ENCODE measurements around the gene AKR1D1. TPM values are rescaled to one million over a fixed set of nuclear protein-coding genes. Genes with fewer than 3 reads are reported as not detected.

AKR1D1 gene
- total RNA-seq, 1 donor from 2014 or later = not detected

DNA sequence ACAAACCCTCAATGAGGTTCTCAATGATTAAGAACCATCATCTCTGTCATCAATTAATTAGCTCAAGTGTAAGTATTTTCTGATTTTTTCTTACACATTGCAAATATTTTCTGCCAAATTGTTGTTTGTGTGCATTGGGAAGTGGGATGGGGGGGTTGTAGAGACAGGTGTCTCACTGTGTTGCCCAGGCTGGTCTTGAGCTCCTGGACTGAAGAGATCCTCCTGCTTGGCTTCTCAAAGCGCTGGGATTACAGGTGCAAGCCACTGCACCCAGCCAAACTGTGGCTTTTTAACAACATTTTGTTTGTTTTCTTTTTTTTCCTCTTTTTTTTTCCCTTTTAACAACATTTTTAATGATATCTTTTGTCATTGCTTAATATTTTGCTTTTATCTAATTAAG, 87.5 kb downstream of the AKR1D1 start:
- no peak overlapping the region for H3K27ac ChIP-seq
- DNase-seq (no peak), ATAC-seq (no peak)
- no peaks in the 10 kb centered on the region for H3K36me3 ChIP-seq
- H3K9me3 ChIP-seq = no peaks in the 10 kb centered on the region
- H3K4me1 ChIP-seq = no peaks in the 10 kb centered on the region
- no peaks in the 10 kb centered on the region for H3K27me3 ChIP-seq
- no peak overlapping the region for H3K4me3 ChIP-seq
- intact Hi-C loops (cut with DNase I) = no loop called here
- TF ChIP-seq CTCF (IDR thresholded peaks at IDR 0.05) = no peak

- Histone ChIP-seq H3K36me3 (no peaks in the 10 kb centered on the region), H3K4me1 (no peaks in the 10 kb centered on the region), H3K27ac (no peak overlapping the region), H3K27me3 (no peaks in the 10 kb centered on the region), H3K9me3 (no peaks in the 10 kb centered on the region), H3K4me3 (no peak overlapping the region)
- intact Hi-C loops (cut with DNase I) = no loop called here
- DNase-seq (no peak), ATAC-seq (no peak)
- no peak for TF ChIP-seq CTCF (IDR thresholded peaks at IDR 0.05)
These were observed 88.5 kb downstream of the AKR1D1 start for GRCh38 chr7:138164804-138165203.

DNA sequence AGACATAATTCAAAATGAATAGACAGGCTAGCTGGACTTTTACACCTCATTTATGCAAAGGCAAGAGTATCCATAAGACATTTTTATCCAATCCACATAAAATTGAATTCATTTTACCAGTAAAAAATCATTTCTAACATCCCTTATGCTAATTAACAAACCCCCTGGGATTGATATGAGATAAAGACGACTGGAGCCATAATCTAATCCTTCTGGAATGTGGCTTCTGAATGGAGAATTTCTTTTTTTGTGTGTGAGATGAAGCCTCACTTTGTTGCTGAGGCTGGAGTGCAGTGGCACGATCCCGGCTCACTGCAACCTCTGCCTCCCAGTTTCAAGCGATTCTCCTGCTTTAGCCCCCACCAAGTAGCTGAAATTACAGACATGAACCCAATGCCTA, 90.4 kb downstream of the AKR1D1 start:
- intact Hi-C loops (cut with DNase I) = no loop called here
- ATAC-seq (no peak), DNase-seq (no peak)
- TF ChIP-seq CTCF (IDR thresholded peaks at IDR 0.05) = no peak
- Histone ChIP-seq H3K4me3 (no peak overlapping the region), H3K27ac (no peak overlapping the region), H3K4me1 (no peaks in the 10 kb centered on the region), H3K36me3 (no peaks in the 10 kb centered on the region), H3K27me3 (no peaks in the 10 kb centered on the region), H3K9me3 (no peaks in the 10 kb centered on the region)

- TF ChIP-seq CTCF (IDR thresholded peaks at IDR 0.05) = no peak
- ATAC-seq (no peak), DNase-seq (no peak)
- Histone ChIP-seq H3K9me3 (no peaks in the 10 kb centered on the region), H3K4me1 (no peaks in the 10 kb centered on the region), H3K36me3 (no peaks in the 10 kb centered on the region), H3K4me3 (no peak overlapping the region), H3K27ac (no peak overlapping the region), H3K27me3 (no peaks in the 10 kb centered on the region)
- intact Hi-C loops (cut with DNase I) = no loop called here
These were observed 91.0 kb downstream of the AKR1D1 start for GRCh38 chr7:138167222-138167621.

DNA sequence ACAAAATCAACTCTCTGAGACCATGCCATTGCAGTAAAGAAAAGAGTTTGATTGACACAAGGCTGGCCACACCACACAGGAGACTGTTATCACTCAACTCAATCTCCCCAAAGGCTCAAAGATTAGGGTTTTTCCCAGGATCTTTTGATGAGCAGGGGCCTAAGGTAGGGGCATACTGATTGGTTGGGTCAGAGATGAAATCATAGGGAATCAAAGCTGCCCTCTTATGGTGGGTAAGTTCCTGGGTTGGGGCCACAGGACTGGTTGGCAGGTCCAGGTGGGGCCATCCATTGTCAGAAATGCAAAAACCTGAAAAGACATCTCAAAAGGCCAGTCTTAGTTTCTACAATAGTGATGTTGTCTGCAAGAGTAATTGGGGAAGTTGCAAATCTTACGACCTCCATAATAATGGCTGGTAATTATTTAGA, 91.6 kb downstream of the AKR1D1 start:
- no peak for TF ChIP-seq CTCF (IDR thresholded peaks at IDR 0.05)
- intact Hi-C loops (cut with DNase I) = no loop called here
- H3K4me3 ChIP-seq = no peak overlapping the region
- no peak overlapping the region for H3K27ac ChIP-seq
- DNase-seq (no peak), ATAC-seq (no peak)
- H3K27me3 ChIP-seq = no peaks in the 10 kb centered on the region
- H3K9me3 ChIP-seq = no peaks in the 10 kb centered on the region
- no peaks in the 10 kb centered on the region for H3K36me3 ChIP-seq
- H3K4me1 ChIP-seq = no peaks in the 10 kb centered on the region

Other genes with a start within 250 kb of the AKR1D1 start
- gene DGKI, start 229.5 kb upstream of the AKR1D1 start, total RNA-seq = 0.67 TPM
- 61.8 TPM for gene CREB3L2, start 74.4 kb upstream of the AKR1D1 start, total RNA-seq